H1 (cell line): ENCODE results near the gene CCDC197. TPM values are rescaled to one million over a fixed set of nuclear protein-coding genes. Genes with fewer than 3 reads are reported as not detected.

Experiments
- BACH1 ChIP-seq: IDR thresholded peaks from 2 replicates; pipeline ENCODE4 v1.6.1; 2012; ENCODE audit warnings: low read length, improper control_type of control experiment
- BCL11A ChIP-seq, 2 experiments: IDR thresholded peaks; one replicate each; pipeline ENCODE4 v1.6.1; 2011; ENCODE audit warnings: low read depth in 2 of 2, low read length in 2 of 2, mild to moderate bottlenecking in 2 of 2
- JUN ChIP-seq: IDR thresholded peaks from 2 replicates; pipeline ENCODE4 v1.6.1; 2011; ENCODE audit warnings: low read depth, mild to moderate bottlenecking, improper control_type of control experiment, low read length
- KDM4A ChIP-seq: IDR thresholded peaks from one replicate; pipeline ENCODE4 v1.7.1; 2012; ENCODE audit warnings: low read depth, mild to moderate bottlenecking, moderate library complexity, low read length, inconsistent platforms; ENCODE audit not compliant: severe bottlenecking
- POLR2A ChIP-seq, 2 experiments: IDR thresholded peaks; 1 replicate in 1 of 2; 2 replicates in 1 of 2; pipeline ENCODE4 v1.6.1; 2011; ENCODE audit warnings: low read depth in 2 of 2, low read length in 2 of 2, mild to moderate bottlenecking in 2 of 2; ENCODE audit errors: control extremely low read depth in 1 of 2
- RAD21 ChIP-seq, 2 experiments: IDR thresholded peaks in 1 of 2; conservative IDR thresholded peaks in 1 of 2; 2 replicates each; pipeline ENCODE4 v1.6.1; 2011; ENCODE audit warnings: low read depth in 2 of 2, low read length in 2 of 2, improper control_type of control experiment in 1 of 2, inconsistent platforms in 1 of 2, mild to moderate bottlenecking in 1 of 2, moderate library complexity in 1 of 2
- USF2 ChIP-seq: IDR thresholded peaks from 2 replicates; pipeline ENCODE4 v1.6.1; 2011; ENCODE audit warnings: low read length, improper control_type of control experiment
- polyA plus RNA-seq, 7 experiments: library from polyadenylated mRNA; depleted of rRNA in 3 of 7; stranded (reverse) in 5 of 7; unstranded in 2 of 7; fragments of >200 nt in 5 of 7; fragments of 200-250 nt in 2 of 7; gene quantifications; 1 replicate in 5 of 7; 2 replicates in 1 of 7; 4 replicates in 1 of 7; pipeline versions ENCODE4 v1.2.1 to v1.2.3, GENCODE V29; 2011 to 2013; ENCODE audit warnings: missing spikeins in 2 of 7, mixed read lengths in 2 of 7
- total RNA-seq: library from RNA; stranded (reverse); fragmentation: NEBNext Ultra II Directional; extraction: Animal tissue kit (Norgen Biotek cat#: 25700); gene quantifications from 2 replicates; pipeline ENCODE4 v1.2.1, GENCODE V29; 2021

Gene CCDC197
- total and polyA plus RNA-seq, 2 of the 8 experiments (the other 6 are each of a cell fraction or from before 2014, with no cell fraction given) = not detected

GRCh38 chr14:93987815-93988476 lies 9.2 kb upstream of the CCDC197 start (continued):
- TF ChIP-seq USF2 = no peak
- no peak for TF ChIP-seq BCL11A (IDR thresholded peaks at IDR 0.05; ENCODE audit: low read depth in 2 of 2, low read length in 2 of 2)
- TF ChIP-seq KDM4A = no peak
- TF ChIP-seq JUN = no peak
- no peak for TF ChIP-seq POLR2A (IDR thresholded peaks at IDR 0.05; ENCODE audit: control extremely low read depth in 1 of 2, low read depth in 2 of 2, low read length in 2 of 2)
- TF ChIP-seq RAD21 (IDR thresholded peaks at IDR 0.05 in 1 of 2, conservative IDR thresholded peaks at IDR 0.05 in 1 of 2; ENCODE audit: low read depth in 2 of 2, low read length in 2 of 2) = no peak
- TF ChIP-seq BACH1 = no peak
